ENCODE results near the gene BACE2.

Gene BACE2

GRCh38 chr21:41269535-41269934, 101.6 kb downstream of the BACE2 start:
- no peak for TF ChIP-seq CTCF (IDR thresholded peaks at IDR 0.05; ENCODE audit: insufficient read depth, missing control alignments)
- FAIRE-seq (no peak), DNase-seq (ENCODE audit: insufficient read length, low spot score) (no peak)

GRCh38 chr21:41277196-41277595, 109.2 kb downstream of the BACE2 start:
- TF ChIP-seq CTCF (IDR thresholded peaks at IDR 0.05; ENCODE audit: insufficient read depth, missing control alignments): no peak
- no peak for FAIRE-seq
- DNase-seq (ENCODE audit: insufficient read length, low spot score): no peak

GRCh38 chr21:41277846-41278245, 109.9 kb downstream of the BACE2 start:
- no peak for TF ChIP-seq CTCF (IDR thresholded peaks at IDR 0.05; ENCODE audit: insufficient read depth, missing control alignments)
- FAIRE-seq: no peak
- no peak for DNase-seq (ENCODE audit: insufficient read length, low spot score)

- no peak for TF ChIP-seq CTCF (IDR thresholded peaks at IDR 0.05; ENCODE audit: insufficient read depth, missing control alignments)
- DNase-seq (ENCODE audit: insufficient read length, low spot score): no peak
These were observed 112.4 kb downstream of the BACE2 start for GRCh38 chr21:41280115-41280919.

GRCh38 chr21:41282412-41282811, 114.5 kb downstream of the BACE2 start:
- no peak for DNase-seq (ENCODE audit: insufficient read length, low spot score)
- FAIRE-seq: no peak
- no peak for TF ChIP-seq CTCF (IDR thresholded peaks at IDR 0.05; ENCODE audit: insufficient read depth, missing control alignments)

More at GRCh38 chr21:41280115-41280919, 112.4 kb downstream of the BACE2 start:
- no peak for FAIRE-seq

GRCh38 chr21:41283211-41283818, 115.4 kb downstream of the BACE2 start:
- TF ChIP-seq CTCF (IDR thresholded peaks at IDR 0.05; ENCODE audit: insufficient read depth, missing control alignments): peak; percentile 55
- DNase-seq (ENCODE audit: insufficient read length, low spot score): no peak
- no peak for FAIRE-seq

GRCh38 chr21:41289431-41289830, 121.5 kb downstream of the BACE2 start:
- TF ChIP-seq CTCF (IDR thresholded peaks at IDR 0.05; ENCODE audit: insufficient read depth, missing control alignments): no peak
- FAIRE-seq: no peak
- DNase-seq (ENCODE audit: insufficient read length, low spot score): no peak
